ENCODE measurements around the gene BMP2K.
A peak's percentile ranks its signal among the peaks of the same experiment; 100 is the strongest.

Gene BMP2K

GRCh38 chr4:78776079-78776728, at the start of gene BMP2K:
TSS of gene BMP2K (plus strand) at chr4:78776350. CDS start at chr4:78776544, 194 bp downstream.
- DNase-seq, result peak; percentile 93

- DNase-seq, result no peak
These were observed 49.6 kb upstream of the BMP2K start for GRCh38 chr4:78726546-78726945.

GRCh38 chr4:78732332-78733104, 43.6 kb upstream of the BMP2K start:
- DNase-seq, result no peak

DNA sequence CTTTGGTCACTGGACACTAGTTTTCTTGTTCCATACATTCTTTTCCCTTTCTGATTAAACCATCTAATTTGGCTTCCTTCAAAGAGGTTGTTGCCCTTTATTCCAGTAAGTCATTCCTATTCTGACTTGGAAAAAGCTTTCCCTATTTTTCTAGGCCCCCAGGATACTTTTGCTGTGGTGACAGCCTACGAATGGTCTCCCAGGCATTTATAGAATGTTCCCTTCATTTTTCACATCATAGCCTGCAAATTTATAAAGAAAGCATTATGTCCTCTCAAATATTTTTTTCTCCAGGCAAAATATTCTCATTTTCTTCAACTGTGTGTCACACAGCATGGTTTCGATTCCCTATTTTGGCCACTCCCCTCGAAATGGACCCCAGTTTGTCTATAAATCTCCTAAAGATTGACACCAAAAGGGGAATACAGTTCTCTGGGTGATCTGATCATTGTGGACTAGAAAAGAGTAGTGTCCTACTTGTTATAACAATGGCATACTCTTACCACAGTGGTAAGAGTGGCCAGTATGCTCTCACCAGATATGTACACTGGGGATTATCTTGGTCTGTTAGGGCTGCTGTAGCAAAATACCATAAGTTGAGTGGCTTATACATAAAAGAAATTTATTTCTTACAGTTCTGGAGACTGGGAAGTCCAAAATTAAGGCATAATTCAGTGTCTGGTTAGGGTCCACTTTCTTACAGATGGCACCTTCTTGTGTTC, 41.5 kb upstream of the BMP2K start:
- no peak for DNase-seq

DNA sequence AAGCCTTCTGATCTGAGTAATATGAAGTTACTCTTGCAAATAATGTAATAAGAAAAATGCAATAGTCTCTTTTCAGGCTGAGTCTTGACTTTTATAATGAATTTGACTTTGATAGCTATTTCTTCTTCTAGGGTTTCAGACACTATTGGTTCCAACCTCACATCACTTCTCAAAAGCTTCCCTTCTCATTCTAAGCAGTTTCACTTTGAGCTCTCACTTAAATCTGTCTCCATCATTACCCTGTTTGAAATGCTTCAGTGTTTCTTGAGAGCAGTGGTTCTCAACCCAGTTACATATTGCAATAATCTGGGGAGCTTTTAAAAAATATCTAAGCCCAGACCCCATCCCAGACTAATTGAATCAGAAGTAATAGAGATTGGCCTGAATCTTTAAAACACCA, 40.5 kb upstream of the BMP2K start:
- no peak for DNase-seq

DNA sequence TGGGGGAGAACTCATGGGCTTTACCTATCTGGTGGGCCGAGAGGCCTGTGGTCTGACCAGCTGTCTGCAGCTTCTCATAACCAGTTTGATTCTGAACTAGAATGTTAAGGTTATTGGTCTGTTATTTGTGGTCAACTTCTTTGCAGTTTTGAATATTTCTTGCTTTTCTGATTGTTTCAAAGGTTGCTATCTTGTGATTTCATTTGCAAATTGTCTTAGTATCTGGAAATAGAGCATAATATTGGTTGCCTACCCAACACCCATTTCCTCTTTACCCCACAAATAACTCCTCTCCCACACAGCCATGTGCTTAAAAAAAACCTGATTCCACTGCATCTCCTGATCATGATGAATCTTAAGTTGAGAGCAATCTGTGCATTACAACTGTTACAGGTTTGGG, 39.1 kb upstream of the BMP2K start:
- DNase-seq, result no peak

- no peak for DNase-seq
These were observed 38.2 kb upstream of the BMP2K start for GRCh38 chr4:78737973-78738372.

DNA sequence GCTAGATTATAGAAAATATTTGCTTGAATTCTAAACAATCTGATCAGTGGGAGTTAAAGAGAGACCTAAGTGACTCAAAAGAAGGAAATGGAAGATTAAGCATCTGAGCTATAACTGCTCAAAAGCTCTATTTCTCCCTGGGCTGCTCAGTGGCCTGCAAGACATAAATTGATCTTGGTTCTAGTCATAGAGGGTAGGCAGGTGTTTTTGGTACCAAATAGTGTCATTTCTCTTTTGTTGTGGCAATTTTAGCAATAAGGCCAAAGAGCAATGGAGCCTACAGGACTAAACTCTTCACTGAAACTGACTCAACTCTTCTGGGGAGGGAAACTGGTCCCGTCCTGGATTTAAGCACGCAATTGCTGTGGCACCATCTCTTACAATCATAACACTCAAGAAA, 33.9 kb upstream of the BMP2K start:
- DNase-seq, result no peak

DNA sequence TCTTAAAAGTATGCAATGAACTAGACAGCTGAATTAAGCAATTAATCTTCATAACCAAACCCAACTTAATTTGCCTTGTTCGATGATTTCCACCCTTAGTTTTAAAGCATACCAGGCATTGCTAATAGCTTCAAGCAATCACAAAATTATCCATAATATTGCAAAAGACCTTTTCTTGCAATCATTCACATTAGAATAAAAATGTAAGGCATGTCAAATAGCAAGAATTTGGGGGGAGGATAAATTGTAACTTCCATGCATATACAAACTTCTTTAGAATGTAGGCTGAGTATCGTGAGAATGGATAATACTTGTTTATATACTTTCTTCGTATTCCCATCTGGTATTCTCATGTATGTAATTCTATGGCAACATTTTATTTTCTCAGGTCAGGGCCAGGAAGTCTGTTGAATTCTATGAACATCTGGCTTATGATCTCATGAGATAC, 28.7 kb upstream of the BMP2K start:
- no peak for DNase-seq

GRCh38 chr4:78748381-78748780, 27.8 kb upstream of the BMP2K start:
- no peak for DNase-seq

DNA sequence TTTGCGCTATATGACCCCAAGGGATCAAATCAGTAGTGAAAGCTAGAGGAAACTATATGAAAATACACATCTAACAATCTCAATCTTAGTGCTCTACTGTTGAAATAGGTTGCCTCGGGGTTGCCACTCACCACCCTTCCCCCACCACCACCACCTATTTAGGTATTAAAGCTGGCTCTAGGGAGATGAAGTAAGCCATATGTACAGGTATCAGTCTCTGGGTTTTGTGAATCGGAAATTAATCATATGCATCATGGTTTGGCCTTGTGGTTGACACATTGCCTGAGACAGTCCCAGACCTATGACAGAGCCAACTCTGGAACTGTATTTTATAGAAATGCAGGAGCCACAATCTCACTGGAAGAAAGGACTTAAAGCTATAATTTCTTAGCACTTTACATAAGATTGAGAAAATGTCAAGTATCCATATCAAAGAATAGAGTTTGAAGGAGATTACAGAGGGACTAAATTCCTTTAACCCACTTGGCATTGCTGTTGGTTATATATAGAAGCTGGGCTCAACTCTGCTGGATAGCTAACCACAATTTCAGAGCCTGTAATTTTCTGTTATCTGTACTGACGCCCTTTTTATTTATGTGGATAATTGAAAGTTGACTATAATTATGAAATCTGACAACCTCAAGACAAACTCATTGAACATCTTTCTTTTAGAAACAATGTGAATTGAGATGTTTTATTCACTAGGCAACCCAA, 26.7 kb upstream of the BMP2K start:
- no peak for DNase-seq

GRCh38 chr4:78749972-78750727, 26.0 kb upstream of the BMP2K start:
- DNase-seq, result no peak

DNA sequence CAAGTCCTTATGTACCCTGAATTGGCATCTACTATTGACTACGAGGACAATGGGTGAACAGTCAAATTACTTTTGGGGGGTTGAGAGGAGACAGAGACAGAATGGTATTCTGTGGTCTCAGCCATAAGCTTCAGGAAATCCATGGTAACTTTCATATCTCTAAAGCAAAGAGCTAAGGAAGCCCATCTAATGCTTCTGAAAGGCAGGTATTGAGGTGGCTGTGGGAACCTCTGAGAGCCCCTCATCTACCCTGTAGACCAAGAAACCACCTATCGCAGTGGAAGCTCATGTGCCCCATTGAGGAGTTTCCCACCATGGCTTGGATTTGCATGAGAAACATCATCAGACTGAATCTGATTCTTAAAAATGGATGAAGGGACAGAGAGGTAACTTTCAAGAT, 23.1 kb upstream of the BMP2K start:
- DNase-seq, result no peak

- DNase-seq, result no peak
These were observed 21.3 kb upstream of the BMP2K start for GRCh38 chr4:78754872-78755271.

DNA sequence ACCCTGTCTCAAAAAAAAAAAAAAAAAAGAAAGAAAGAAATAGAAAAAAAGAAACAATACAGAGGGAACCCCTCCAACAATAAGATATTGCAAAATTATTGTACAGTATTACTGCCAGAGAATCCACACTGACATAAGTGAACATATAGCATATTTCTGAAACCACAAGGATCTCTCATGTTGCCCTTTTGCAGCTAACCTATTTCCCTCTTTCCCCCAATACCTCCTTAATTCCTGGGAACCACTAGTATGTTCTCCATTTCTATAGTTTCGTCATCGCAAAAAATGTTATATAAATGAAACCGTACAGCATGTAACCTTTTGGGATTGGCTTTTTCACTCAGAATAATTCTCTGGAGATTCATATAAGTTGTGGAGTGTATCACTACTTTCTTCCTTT, 20.0 kb upstream of the BMP2K start:
- no peak for DNase-seq

GRCh38 chr4:78756776-78757175, 19.4 kb upstream of the BMP2K start:
- DNase-seq, result no peak

- DNase-seq, result no peak
These were observed 18.6 kb upstream of the BMP2K start for GRCh38 chr4:78757574-78757973.

- DNase-seq, result no peak
These were observed 18.1 kb upstream of the BMP2K start for GRCh38 chr4:78758085-78758484.

GRCh38 chr4:78762529-78762928, 13.6 kb upstream of the BMP2K start:
- DNase-seq, result no peak

GRCh38 chr4:78763251-78763650, 12.9 kb upstream of the BMP2K start:
- DNase-seq, result no peak

- no peak for DNase-seq
These were observed 12.3 kb upstream of the BMP2K start for GRCh38 chr4:78763763-78764387.

DNA sequence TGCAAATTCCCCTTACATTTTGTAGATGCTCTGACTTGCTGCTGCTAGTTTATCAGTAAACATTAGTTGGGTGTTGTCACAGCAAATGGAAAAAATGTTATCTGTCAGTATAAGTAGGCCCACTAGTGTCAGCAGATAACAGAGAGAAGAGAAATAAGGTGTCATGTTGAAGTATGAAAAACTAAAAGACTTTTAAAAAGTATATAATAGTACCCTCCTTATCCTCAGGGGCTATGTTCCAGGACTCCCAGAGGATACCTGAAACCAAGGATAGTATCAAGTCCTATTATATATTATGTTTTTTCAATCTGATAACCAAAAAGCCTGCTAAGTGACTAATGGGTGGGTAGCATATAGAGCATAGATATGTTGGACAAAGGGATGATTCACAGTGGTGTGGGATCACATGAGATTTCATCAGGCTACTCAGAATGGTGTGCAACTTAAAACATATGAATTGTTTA, 11.6 kb upstream of the BMP2K start:
- no peak for DNase-seq
